GM12878 (cell line): ENCODE measurements around the gene LONRF3. TPM values are rescaled to one million over a fixed set of nuclear protein-coding genes. Genes with fewer than 3 reads are reported as not detected.

Experiments used
- ATAC-seq: fragments of 200-7000 bp; cut with Tn5 transposase; 3 replicates; pipeline ENCODE4 v1.9.1; 2020; ENCODE audit warnings: mild to moderate bottlenecking, moderate library complexity
- BruUV-seq: library from RNA; stranded (reverse); fragments of 400-500 nt; replicated peaks from 2 replicates; lab custom pipeline; 2021; lab: Mats Ljungman, UMichigan
- CTCF ChIA-PET: fragments of 300-600 bp; sonication (Branson Sonifier 250); formaldehyde crosslinking; extraction: SDS; loops from one replicate; lab custom pipeline; 2021; ENCODE audit warnings: inconsistent platforms; lab: Yijun Ruan, JAX
- POLR2A ChIA-PET: fragments of 350-600 bp; formaldehyde crosslinking; extraction: SDS; loops from one replicate; lab custom pipeline; 2021; ENCODE audit warnings: inconsistent platforms; lab: Charles Lee
- RAD21 ChIA-PET: fragments of 300-600 bp; sonication (Branson Sonifier 250); formaldehyde crosslinking; loops from one replicate; lab custom pipeline; 2023; ENCODE audit warnings: antibody characterized with exemption; ENCODE audit not compliant: unreplicated experiment; lab: Charles Lee
- SMC1A ChIA-PET: fragments of 300-600 bp; sonication (Branson Sonifier 250); formaldehyde crosslinking; loops from one replicate; lab custom pipeline; 2023; ENCODE audit not compliant: unreplicated experiment, uncharacterized antibody; lab: Charles Lee
- DNase-seq: peaks from one replicate; pipeline ENCODE4 v3.0.0-alpha.2; 2011; ENCODE audit warnings: low read depth, low spot score
- FAIRE-seq: peaks from 3 replicates; lab custom pipeline; 2011; peaks lifted over from hg19 to GRCh38; lab: Jason Lieb, UNC
- H2AFZ ChIP-seq: 2 replicates; pipeline ENCODE4 v1.6.0; 2011; ENCODE audit warnings: low read depth, low read length, control low read depth; ENCODE audit not compliant: control insufficient read depth
- H3K27ac ChIP-seq: 2 replicates; pipeline ENCODE4 v1.5.1; 2011; ENCODE audit warnings: control low read depth; ENCODE audit not compliant: control insufficient read depth, insufficient read depth
- H3K27me3 ChIP-seq, 2 experiments: replicated peaks in 1 of 2; 2 replicates each; pipeline versions ENCODE4 v1.6.0 to v1.6.1; 2011; ENCODE audit warnings: low read length in 1 of 2; ENCODE audit not compliant: control insufficient read depth in 2 of 2, insufficient read depth in 2 of 2
- H3K36me3 ChIP-seq, 2 experiments: 2 replicates each; pipeline ENCODE4 v1.5.1; 2011; ENCODE audit warnings: low read length in 1 of 2; ENCODE audit not compliant: control insufficient read depth in 2 of 2, insufficient read depth in 2 of 2
- H3K4me1 ChIP-seq: 2 replicates; pipeline ENCODE4 v1.6.1; 2011; ENCODE audit warnings: mild to moderate bottlenecking, low read length, moderate library complexity, mixed read lengths; ENCODE audit not compliant: control insufficient read depth, insufficient read depth
- H3K4me2 ChIP-seq: 2 replicates; pipeline ENCODE4 v1.6.0; 2011; ENCODE audit warnings: control low read depth; ENCODE audit not compliant: control insufficient read depth, insufficient read depth
- H3K4me3 ChIP-seq: fragments of 200-600 bp; sonication (generic); 2 replicates; pipeline ENCODE4 v1.5.1; 2016
- H3K79me2 ChIP-seq: 2 replicates; pipeline ENCODE4 v1.6.0; 2011; ENCODE audit warnings: low read length; ENCODE audit not compliant: control insufficient read depth, insufficient read depth
- H3K9ac ChIP-seq: 2 replicates; pipeline ENCODE4 v1.8.0; 2011; ENCODE audit warnings: low read length, control low read depth, mixed read lengths; ENCODE audit not compliant: control insufficient read depth, insufficient read depth
- H3K9me3 ChIP-seq: replicated peaks from 3 replicates; pipeline ENCODE4 v1.5.1; 2011; ENCODE audit warnings: mild to moderate bottlenecking, low read length; ENCODE audit not compliant: control insufficient read depth, insufficient read depth
- H4K20me1 ChIP-seq: 2 replicates; pipeline ENCODE4 v1.6.0; 2011; ENCODE audit not compliant: control insufficient read depth, insufficient read depth
- BMI1 ChIP-seq: fragments of 450-650 bp; IDR thresholded peaks from 2 replicates; pipeline ENCODE4 v1.6.1; 2016; ENCODE audit warnings: mild to moderate bottlenecking, moderate library complexity, borderline replicate concordance
- KAT2A ChIP-seq: conservative IDR thresholded peaks from 2 replicates; pipeline ENCODE4 v1.6.1; 2011; ENCODE audit warnings: low read depth, low read length; ENCODE audit not compliant: control insufficient read depth
- MEF2A ChIP-seq: IDR thresholded peaks from 2 replicates; pipeline ENCODE4 v1.6.1; 2011; ENCODE audit warnings: low read depth, mild to moderate bottlenecking, low read length, moderate library complexity; ENCODE audit not compliant: insufficient read depth
- NFYB ChIP-seq: IDR thresholded peaks from 2 replicates; pipeline ENCODE4 v1.6.1; 2011; ENCODE audit warnings: low read depth, mild to moderate bottlenecking, low read length, improper control_type of control experiment, moderate library complexity; ENCODE audit not compliant: insufficient read depth
- in situ Hi-C: fragments of 300-500 bp; cut with MboI; formaldehyde crosslinking; loops from 9 replicates; pipeline ENCODE4 v1.14.3; 2018; ENCODE audit warnings: mixed read lengths
- intact Hi-C: fragments of 100-400 bp; cut with micrococcal nuclease; formaldehyde crosslinking; loops from one replicate; pipeline ENCODE4 v1.14.2; 2022; ENCODE audit not compliant: unreplicated experiment
- polyA plus RNA-seq, 11 experiments: library from polyadenylated mRNA; depleted of rRNA in 4 of 11; unstranded in 6 of 11; stranded (reverse) in 5 of 11; fragments of >200 nt; fragmentation: Nextera tagmentation in 4 of 11; fragmentation: Illumina TruSeq in 1 of 11; extraction: Ambion mirVana in 4 of 11; extraction: Trizol in 1 of 11; gene quantifications; 1 replicate in 1 of 11; 2 replicates in 10 of 11; pipeline versions ENCODE4 v1.2.1 to v1.2.3, GENCODE V29; 2011 to 2016; ENCODE audit warnings: inconsistent platforms in 2 of 11, missing spikeins in 2 of 11, low read depth in 1 of 11
- total RNA-seq, 4 experiments: library from RNA; depleted of rRNA in 3 of 4; stranded (reverse); fragments of >200 nt in 3 of 4; fragmentation: Illumina TruSeq in 1 of 4; extraction: Trizol in 1 of 4; gene quantifications; 2 replicates each; pipeline versions ENCODE4 v1.2.1 to v1.2.3, GENCODE V29; 2013 to 2021
- TF ChIP-seq, protein P1 (sequence below): fragments of 150-350 bp; IDR thresholded peaks from 2 replicates; pipeline ENCODE4 v1.6.1; 2014; ENCODE audit warnings: mild to moderate bottlenecking, low read depth, low read length
- TF ChIP-seq, protein P2 (sequence below): fragments of 450-650 bp; IDR thresholded peaks from 2 replicates; pipeline ENCODE4 v1.6.1; 2016; ENCODE audit warnings: mild to moderate bottlenecking

LONRF3 gene
- total and polyA plus RNA-seq, 10 of the 15 experiments (the other 5 are each of a cell fraction or from before 2014, with no cell fraction given) = 0.05 to 0.23 (median 0.09) TPM; not detected in 3

DNA sequence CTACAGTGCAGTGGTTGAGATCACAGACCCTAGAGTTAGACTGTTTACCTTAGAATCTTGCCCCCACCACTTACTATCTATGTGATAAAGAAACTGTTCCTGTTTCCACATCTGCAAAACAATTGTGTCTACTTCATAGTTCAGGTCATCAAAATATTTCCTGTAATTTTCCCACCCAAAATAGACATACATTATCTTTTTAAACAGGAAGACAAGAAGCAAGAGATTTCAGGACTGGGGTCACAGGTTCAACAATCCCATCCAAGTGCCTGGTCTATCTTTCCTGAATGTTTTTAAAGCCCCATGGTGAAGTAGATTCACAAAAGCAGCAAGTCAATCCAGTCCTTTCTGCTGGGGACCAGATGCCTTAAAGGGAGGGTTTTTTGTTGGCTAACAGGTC is 56.6 kb downstream of the LONRF3 start:
- FAIRE-seq = no peak
- Histone ChIP-seq H3K79me2 (no peaks in the 10 kb centered on the region), H3K36me3 (no peaks in the 10 kb centered on the region), H3K9me3 (no peaks in the 10 kb centered on the region), H3K4me1 (no peaks in the 10 kb centered on the region), H3K4me3 (no peak overlapping the region), H2AFZ (no peak overlapping the region), H3K9ac (no peak overlapping the region), H3K4me2 (no peak overlapping the region), H3K27ac (no peak overlapping the region), H3K27me3 (no peaks in the 10 kb centered on the region), H4K20me1 (no peaks in the 10 kb centered on the region)
- POLR2A ChIA-PET = no interaction called here
- SMC1A ChIA-PET = interaction anchor here (0.8 kb wide), 1 partner anchor 155 kb away, joined by 3 read pairs; no protein-coding TSS in a partner anchor
- TF ChIP-seq KAT2A = no peak
- no peak for TF ChIP-seq MEF2A
- TF ChIP-seq NFYB = no peak
- TF ChIP-seq, protein P1, sequence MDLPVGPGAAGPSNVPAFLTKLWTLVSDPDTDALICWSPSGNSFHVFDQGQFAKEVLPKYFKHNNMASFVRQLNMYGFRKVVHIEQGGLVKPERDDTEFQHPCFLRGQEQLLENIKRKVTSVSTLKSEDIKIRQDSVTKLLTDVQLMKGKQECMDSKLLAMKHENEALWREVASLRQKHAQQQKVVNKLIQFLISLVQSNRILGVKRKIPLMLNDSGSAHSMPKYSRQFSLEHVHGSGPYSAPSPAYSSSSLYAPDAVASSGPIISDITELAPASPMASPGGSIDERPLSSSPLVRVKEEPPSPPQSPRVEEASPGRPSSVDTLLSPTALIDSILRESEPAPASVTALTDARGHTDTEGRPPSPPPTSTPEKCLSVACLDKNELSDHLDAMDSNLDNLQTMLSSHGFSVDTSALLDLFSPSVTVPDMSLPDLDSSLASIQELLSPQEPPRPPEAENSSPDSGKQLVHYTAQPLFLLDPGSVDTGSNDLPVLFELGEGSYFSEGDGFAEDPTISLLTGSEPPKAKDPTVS = no peak
- no peak for TF ChIP-seq BMI1
- TF ChIP-seq, protein P2, sequence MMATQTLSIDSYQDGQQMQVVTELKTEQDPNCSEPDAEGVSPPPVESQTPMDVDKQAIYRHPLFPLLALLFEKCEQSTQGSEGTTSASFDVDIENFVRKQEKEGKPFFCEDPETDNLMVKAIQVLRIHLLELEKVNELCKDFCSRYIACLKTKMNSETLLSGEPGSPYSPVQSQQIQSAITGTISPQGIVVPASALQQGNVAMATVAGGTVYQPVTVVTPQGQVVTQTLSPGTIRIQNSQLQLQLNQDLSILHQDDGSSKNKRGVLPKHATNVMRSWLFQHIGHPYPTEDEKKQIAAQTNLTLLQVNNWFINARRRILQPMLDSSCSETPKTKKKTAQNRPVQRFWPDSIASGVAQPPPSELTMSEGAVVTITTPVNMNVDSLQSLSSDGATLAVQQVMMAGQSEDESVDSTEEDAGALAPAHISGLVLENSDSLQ = no peak
- BruUV-seq = no TSS peak
- RAD21 ChIA-PET = no interaction called here
- ATAC-seq = no peak
- no peak for DNase-seq
- CTCF ChIA-PET = no interaction called here
- in situ Hi-C loops = no loop called here
- intact Hi-C loops = no loop called here
